RCC 7860 (cell line): ENCODE results near the gene LRRC3B.

ENCODE experiments used
- DNase-seq: peaks from one replicate; pipeline ENCODE4 v3.0.0-alpha.2; 2015; ENCODE audit warnings: low spot score
- FAIRE-seq: peaks from 2 replicates; lab custom pipeline; 2012; peaks lifted over from hg19 to GRCh38; lab: Jason Lieb, UNC

Gene LRRC3B

DNA sequence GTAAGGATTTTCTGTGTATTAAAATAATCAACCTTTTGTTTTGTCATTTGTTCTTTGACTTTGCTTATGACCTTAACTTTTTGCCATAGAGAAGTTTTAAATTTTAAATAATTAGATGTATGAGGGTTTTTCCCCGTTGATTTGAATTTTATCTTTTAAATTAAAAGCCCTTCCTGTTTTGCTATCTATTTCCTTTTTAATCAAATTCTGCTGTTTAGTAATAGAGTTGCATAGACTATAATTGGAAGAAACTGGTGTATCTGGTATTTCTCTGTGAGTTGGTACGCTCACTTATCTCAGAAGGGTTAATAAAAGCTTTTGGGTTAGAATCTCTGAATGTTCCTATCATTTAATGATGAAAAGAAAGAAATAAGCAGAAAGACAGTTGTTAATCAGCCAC is 82.2 kb downstream of the LRRC3B start:
- no peak for DNase-seq
- no peak for FAIRE-seq

DNA sequence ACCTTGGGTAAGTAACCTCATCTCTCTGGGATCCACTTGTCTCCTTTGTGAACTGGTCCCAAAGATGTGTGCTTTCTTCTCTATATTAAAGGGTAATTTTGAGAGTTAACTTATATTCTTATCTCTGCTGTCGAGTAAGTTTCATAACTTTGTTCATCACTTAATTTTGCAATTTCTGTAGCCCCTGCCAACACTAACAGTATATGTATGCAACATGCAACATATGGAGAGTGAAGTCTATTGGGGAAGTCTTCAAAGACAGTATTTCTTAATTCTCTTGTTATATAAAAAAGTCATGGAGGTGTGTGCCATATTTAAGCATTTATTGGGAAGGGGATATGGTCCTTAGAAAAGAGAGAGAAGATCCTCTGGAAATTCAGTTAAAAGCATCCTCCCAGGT is 85.9 kb downstream of the LRRC3B start:
- DNase-seq (no peak), FAIRE-seq (no peak)

DNA sequence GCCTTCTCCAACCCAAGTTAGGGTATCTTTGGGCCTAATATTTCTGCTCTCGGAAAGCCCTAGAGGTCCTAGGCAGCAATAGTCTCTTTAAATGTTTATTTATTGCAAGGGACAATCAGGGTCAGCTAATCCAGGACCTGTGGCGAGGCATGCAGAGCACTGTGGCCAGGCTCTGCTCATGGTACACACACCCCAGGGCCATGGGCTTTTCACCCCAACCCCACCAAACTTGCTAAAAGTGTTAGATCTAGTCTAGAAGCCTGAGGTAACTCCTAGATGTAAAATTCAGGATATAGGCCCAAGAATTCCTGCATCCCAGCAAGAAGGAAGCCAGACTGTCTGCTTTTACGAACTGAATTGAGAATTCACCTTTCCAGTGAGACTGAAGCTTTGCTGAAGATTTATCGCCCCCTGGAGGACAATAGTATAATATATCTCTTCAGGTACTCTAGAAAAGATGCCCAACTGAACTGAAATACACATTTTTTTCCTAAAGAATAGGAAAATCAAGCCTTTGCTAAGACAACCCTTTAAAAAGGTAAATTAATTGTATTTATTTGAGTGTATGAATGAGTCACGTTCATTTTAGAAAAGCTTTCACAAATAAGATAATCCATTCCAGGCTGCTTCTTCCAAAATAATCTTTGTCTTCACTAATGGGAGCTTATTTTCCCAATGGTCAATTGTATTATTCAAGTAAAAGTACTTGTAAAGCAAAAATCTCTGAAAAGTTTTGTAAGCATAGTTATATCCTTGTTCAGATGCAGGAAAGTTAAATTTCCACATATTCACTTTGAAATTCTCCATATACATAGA is 89.8 kb downstream of the LRRC3B start:
- FAIRE-seq (no peak), DNase-seq (peak; percentile 33)

DNA sequence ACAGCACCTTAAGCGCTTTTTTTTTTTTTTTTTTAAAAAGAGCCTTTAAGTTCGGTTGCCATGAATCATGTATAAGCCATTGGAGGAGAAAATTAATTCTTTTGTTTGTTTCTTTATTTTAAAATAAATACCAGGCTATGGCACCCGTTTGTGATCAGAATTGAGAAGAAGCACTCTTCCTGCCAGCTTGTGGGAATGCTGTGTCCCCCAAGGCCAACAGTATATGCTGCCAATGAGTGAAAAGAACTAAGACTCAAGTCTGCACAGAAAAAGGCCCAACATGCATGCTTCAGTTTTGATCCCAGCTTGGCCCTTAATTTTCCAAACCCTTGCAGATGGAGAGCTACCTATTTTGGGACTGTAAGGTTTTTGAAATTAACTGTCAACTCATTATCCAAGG is 90.5 kb downstream of the LRRC3B start:
- no peak for FAIRE-seq

GRCh38 chr3:26714485-26714884 is 91.9 kb downstream of the LRRC3B start:
- DNase-seq, result no peak
- FAIRE-seq, result no peak

More for the DNA sequence above, 90.5 kb downstream of the LRRC3B start:
- DNase-seq, result no peak

DNA sequence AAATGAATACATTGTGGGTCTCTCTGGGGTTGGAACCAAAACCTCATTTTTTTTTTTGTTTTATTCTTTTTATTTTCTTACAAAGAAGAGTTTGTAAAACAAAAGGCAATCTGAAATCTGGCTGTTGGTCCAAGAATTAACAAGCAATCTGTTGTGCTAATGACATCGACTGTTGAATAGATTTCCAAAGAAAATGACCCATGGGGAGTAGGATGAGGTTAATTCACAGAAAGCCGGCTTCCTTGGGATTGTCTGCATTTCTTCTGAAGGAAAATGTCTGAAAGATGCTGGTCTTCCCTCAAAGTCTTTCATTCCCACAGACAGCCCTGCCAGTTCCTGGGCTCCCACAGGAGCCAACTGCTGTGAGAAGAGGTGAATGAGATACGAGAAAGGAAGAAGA is 92.9 kb downstream of the LRRC3B start:
- FAIRE-seq (no peak), DNase-seq (no peak)

DNA sequence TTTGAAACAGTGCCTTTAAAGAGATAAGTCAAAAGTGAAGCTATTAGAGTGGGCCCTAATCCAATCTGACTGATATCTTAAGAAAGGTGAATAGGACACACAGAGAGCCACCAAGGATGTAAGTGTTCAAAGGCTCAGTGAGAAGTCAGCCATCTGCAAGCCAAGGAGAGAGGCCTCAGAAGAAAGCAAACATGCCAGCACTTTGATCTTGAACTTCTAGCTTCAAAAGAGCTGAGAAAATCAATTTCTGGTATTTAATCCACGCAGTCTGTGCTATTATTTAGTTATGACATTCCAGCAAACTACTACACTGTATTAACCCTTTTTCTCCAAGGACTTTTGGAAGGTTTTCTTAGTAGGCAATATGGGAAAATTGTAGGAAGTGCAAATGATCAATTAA is 95.7 kb downstream of the LRRC3B start:
- FAIRE-seq (no peak), DNase-seq (no peak)

GRCh38 chr3:26719134-26719533 is 96.6 kb downstream of the LRRC3B start:
- DNase-seq (no peak), FAIRE-seq (no peak)

GRCh38 chr3:26721047-26721446 is 98.5 kb downstream of the LRRC3B start:
- FAIRE-seq, result no peak
- no peak for DNase-seq

GRCh38 chr3:26731843-26732242 is 109.3 kb downstream of the LRRC3B start:
- no peak for FAIRE-seq
- DNase-seq, result no peak

- DNase-seq (no peak), FAIRE-seq (no peak)
Measured at GRCh38 chr3:26750263-26750662, 127.7 kb downstream of the LRRC3B start.

DNA sequence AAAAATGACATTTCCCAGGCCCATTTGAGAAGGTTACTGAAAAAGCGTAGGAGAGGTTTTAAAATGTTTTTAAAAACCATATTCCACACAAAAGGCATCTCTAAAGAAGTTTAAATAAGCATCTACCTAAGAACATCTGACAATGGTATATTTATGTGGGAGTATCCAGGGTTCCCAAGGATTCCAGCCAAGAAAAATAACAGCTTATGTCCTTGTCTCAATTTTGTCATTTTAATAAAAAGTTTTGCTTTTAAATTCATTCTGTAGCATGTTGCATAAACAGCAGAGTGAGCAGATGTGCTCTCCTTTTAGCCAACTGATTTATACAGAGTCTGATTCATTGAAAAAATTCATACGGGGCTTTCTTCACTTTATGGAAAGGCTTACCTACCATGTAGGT is 129.9 kb downstream of the LRRC3B start:
- DNase-seq (no peak), FAIRE-seq (no peak)

GRCh38 chr3:26753095-26753494 is 130.5 kb downstream of the LRRC3B start:
- FAIRE-seq (no peak), DNase-seq (no peak)

DNA sequence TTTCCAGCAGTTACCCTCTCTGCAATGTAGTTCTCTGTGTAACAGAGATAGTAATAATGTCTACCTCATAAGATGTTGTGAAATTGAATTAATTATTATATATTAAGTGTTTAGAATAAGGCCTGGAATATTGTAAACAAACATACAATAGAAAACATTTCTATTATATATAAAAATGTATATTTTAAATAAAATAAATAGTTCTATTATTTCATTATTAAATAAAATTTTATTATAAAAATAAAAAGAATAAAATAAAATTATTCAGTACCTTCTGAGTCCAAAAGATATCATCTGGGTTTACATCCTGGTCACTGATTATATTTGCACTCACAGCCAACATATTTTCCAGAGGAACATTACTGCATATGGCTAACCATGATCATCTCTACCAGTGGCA is 135.4 kb downstream of the LRRC3B start:
- DNase-seq, result no peak

More for the DNA sequence above, 135.4 kb downstream of the LRRC3B start:
- no peak for FAIRE-seq
